NCI-H748 (cell line): Measurements from ENCODE around the gene GLYAT.
A peak's percentile ranks its signal among the peaks of the same experiment; 100 is the strongest.
"Not testable (repeated sequence)": the region's sequence is repeated elsewhere in the genome, so short reads cannot be mapped to it uniquely, and the experiment has no call there.

Experiments
- DNase-seq: peaks from one replicate; lab custom pipeline; 2025; ENCODE audit not compliant: unreplicated experiment; lab: John Stamatoyannopoulos, UW

Gene GLYAT

GRCh38 chr11:58742981-58743880, 11.5 kb upstream of the GLYAT start:
- DNase-seq, result no peak

- DNase-seq, result no peak
These were observed 10.4 kb upstream of the GLYAT start for GRCh38 chr11:58742140-58742539.

- no peak for DNase-seq
These were observed 9.4 kb upstream of the GLYAT start for GRCh38 chr11:58741127-58741526.

- DNase-seq, result no peak
These were observed 8.7 kb upstream of the GLYAT start for GRCh38 chr11:58740447-58740846.

- DNase-seq, result no peak
These were observed 8.1 kb upstream of the GLYAT start for GRCh38 chr11:58739725-58740430.

GRCh38 chr11:58734681-58735490, 3.1 kb upstream of the GLYAT start:
- peak; percentile 8 for DNase-seq

- DNase-seq, result no peak
These were observed 1.1 kb downstream of the GLYAT start for GRCh38 chr11:58730507-58731089.

- no peak for DNase-seq
These were observed 4.3 kb downstream of the GLYAT start for GRCh38 chr11:58727415-58727797.

- no peak for DNase-seq
These were observed 4.9 kb downstream of the GLYAT start for GRCh38 chr11:58726737-58727414.

GRCh38 chr11:58719406-58720117, 12.2 kb downstream of the GLYAT start:
- DNase-seq, result no peak

- DNase-seq, result no peak
These were observed 19.2 kb downstream of the GLYAT start for GRCh38 chr11:58712531-58712930.

- DNase-seq, result no peak
These were observed 19.9 kb downstream of the GLYAT start for GRCh38 chr11:58711832-58712231.

GRCh38 chr11:58707767-58708166, 24.0 kb downstream of the GLYAT start:
- no peak for DNase-seq

- not testable (repeated sequence) for DNase-seq
These were observed 34.9 kb downstream of the GLYAT start for GRCh38 chr11:58696825-58697224.

- DNase-seq, result no peak
These were observed 38.7 kb downstream of the GLYAT start for GRCh38 chr11:58693026-58693425.

- DNase-seq, result no peak
These were observed 40.1 kb downstream of the GLYAT start for GRCh38 chr11:58691675-58692074.

GRCh38 chr11:58688789-58689503, 42.8 kb downstream of the GLYAT start:
- no peak for DNase-seq

GRCh38 chr11:58685973-58686722, 45.6 kb downstream of the GLYAT start:
- DNase-seq, result no peak

GRCh38 chr11:58682660-58683059, 49.1 kb downstream of the GLYAT start:
- not testable (repeated sequence) for DNase-seq
